LNCaP clone FGC (cell line): ENCODE data around the gene PDLIM7.
A peak's percentile ranks its signal among the peaks of the same experiment; 100 is the strongest.

Experiments used
- DNase-seq: peaks from one replicate; pipeline ENCODE4 v3.0.0-alpha.2; 2011; ENCODE audit warnings: low read depth
- H3K4me3 ChIP-seq: 2 replicates; pipeline ENCODE4 v1.5.1; 2011; ENCODE audit warnings: mild to moderate bottlenecking, low read depth, low read length, control low read depth
- CTCF ChIP-seq: IDR thresholded peaks from 2 replicates; pipeline ENCODE4 v1.5.1; 2012; ENCODE audit warnings: mild to moderate bottlenecking; ENCODE audit not compliant: control insufficient read depth, insufficient read depth; ENCODE audit errors: extremely low read depth

PDLIM7 gene

DNA sequence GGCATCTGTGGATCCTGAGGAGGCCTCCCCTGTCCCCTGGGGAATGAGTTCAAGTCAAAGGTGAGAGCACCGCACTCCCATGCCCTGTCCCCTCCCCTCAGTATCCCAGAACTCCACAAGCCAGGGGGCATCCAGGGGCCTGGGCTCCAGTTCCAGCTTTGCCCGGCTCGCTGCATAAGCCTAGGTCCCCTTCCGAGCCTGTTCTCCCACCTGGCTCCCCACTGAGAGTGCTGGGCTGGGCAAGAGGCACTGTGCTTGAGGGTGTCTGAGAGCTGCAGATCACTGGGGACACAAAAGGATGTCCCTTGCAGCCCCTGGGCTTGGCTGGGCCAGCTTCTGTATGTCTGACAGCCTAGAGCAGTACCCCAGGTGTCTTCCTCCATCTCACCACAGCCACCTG is 7.7 kb upstream of the PDLIM7 start:
- H3K4me3 ChIP-seq: no peak overlapping the region
- no peak for TF ChIP-seq CTCF
- DNase-seq: no peak

- no peak for DNase-seq
- no peak for TF ChIP-seq CTCF
- no peak overlapping the region for H3K4me3 ChIP-seq
Observed at GRCh38 chr5:177504086-177505056, 7.0 kb upstream of the PDLIM7 start.

- no peak for TF ChIP-seq CTCF
- no peak for DNase-seq
- H3K4me3 ChIP-seq: no peak overlapping the region
Observed at GRCh38 chr5:177503351-177504085, 6.1 kb upstream of the PDLIM7 start.

GRCh38 chr5:177502886-177503285 is 5.5 kb upstream of the PDLIM7 start:
- TF ChIP-seq CTCF: no peak
- no peak for DNase-seq
- no peak overlapping the region for H3K4me3 ChIP-seq

- no peak for DNase-seq
- no peak overlapping the region for H3K4me3 ChIP-seq
- no peak for TF ChIP-seq CTCF
Observed at GRCh38 chr5:177501874-177502678, 4.7 kb upstream of the PDLIM7 start.

GRCh38 chr5:177500685-177501522 is 3.5 kb upstream of the PDLIM7 start:
- TF ChIP-seq CTCF: peak; percentile 94
- no peak overlapping the region for H3K4me3 ChIP-seq
- DNase-seq: peak; percentile 30
